ENCODE data around the gene PARD3.

The PARD3 gene

DNA sequence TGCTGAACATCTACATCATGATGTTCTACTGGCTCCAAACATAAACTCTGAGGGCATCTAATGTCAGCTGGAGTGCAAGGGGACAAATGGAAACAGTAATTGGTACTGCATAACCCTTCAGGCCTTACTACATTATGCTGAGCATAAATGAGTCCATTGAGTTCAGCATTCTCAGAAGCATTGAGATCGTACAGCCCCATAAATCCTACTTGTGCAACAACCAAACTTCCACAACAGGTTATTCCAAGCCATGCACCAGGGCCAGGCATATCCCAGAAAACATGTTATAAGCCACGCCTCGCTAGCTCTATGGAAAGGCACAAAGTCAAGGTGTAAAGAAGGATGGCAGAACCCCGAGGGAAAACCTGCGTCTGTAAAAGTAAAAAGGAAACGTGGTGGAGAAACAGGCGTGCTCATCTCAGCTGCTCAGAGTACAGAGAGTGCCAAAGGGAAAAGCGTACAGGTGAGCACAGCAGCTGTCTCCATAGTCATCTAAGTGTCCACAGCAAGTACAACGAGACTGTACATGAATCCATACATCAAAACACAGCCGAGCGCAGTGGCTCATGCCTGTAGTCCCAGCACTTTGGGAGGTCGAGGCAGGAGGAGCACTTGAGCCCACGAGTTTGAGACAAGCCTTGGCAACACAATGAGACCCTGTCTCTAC lies 124.6 kb downstream of the PARD3 start:
- DNase-seq (ENCODE audit: low read depth in 2 of 2), result no peak

DNA sequence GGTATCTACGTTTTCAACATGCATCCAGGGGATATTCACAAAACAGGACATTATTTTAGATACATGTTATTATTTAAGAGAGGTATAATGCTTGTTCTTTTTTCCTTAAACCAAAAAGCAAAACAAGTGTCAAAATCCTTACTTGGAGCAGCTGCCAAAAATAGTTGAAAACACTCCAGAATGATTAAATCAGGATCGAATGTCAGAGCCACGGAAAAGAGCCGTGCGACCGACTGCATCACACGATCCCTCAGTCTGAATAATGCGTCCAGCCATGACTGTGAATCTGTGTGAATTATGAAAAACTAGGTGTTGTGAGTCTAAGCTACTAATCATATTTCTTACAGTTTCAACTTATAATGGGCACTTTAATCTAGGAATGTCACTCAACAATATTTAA lies 126.0 kb downstream of the PARD3 start:
- DNase-seq (ENCODE audit: low read depth in 2 of 2), result no peak

DNA sequence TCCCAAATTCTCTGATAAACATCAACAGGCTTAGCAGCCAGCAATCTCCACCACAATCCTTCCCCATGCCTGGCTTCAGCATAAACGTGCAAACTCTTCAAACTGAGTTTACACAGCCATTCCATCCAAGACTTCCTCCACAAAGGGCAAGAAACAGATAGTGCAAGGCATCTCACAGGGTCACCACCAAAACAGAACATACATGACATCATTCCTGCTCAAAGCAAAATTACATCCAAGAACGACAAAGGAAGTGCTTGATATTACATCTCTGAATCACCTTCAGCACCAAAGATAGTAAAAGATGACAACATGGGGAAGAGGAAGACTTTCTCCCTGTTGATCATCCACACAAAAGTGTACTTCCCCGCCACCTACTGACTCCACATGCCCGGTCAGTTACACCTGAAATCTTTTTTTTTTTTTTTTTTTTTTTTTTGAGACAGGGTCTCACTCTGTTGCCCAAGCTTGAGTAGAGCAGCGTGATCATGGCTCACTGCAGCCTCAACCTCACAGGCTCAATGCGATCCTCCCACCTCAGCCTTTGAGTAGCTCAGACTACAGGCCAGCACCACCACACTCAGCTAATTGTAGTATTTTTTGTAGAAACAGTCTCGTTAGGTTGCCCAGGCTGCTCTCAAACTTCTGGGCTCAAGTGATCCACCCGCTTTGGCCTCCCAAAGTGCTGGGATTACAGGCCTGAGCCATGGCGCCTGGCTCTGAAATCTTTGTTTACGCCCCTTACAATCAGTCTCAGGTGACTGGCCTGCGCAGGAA lies 127.5 kb downstream of the PARD3 start:
- DNase-seq (ENCODE audit: low read depth in 2 of 2), result no peak

DNA sequence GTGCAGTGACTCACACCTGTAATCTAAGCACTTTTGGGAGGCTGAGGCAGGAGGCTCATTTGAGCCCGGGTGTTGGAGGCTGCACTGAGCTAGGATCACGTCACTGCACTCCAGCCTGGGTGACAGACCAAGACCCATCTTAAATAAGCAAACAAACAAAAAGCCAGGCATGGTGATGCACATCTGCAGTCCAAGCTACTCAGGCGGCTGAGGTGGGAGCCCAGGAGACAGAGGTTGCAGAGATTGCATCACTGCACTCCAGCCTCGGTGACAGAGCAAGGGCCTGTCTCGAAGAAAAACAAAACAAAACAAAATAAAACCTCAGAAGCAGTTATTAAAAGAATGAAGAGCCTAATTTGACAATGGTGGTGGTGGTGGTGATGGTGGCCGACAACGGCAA lies 132.5 kb downstream of the PARD3 start:
- DNase-seq (ENCODE audit: low read depth in 2 of 2), result no peak

DNA sequence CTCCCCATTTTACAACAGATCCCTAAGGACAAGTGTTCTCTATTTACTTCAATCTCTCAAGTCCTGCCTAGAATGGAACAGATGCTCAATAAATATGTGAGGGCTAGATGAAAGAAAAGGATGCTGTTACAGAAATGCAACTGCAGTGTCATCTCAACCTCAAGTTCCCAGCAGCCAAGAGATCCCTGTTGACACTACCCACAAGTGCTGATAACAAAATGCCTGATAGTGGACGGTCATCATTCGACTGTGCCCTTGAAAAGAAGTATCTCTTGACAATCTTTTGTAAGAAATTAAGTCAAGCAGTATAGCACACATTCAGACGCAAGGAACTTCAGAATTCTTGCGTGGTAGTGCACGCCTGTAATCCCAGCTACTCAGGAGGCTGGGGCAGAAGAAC lies 133.2 kb downstream of the PARD3 start:
- DNase-seq (ENCODE audit: low read depth in 2 of 2), result no peak

DNA sequence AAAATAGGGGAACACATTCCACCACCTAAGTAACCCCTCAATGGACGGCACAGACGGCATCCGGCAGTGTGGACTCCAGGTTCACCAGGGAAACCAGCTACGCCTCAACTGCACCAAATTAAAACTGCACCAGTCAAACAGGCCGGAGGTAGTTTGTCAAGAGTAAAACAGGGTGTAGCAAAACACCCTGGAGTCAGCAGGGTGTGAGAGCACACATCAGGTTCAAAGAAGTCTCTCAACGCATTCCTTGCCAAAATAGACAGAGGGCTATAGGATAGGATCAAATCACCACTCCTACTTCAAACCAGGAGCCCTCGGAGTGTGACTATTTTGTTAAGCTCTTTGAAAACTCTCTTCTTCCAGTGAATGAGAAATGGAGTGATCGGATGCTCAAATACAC lies 135.9 kb downstream of the PARD3 start:
- no peak for DNase-seq (ENCODE audit: low read depth in 2 of 2)

DNA sequence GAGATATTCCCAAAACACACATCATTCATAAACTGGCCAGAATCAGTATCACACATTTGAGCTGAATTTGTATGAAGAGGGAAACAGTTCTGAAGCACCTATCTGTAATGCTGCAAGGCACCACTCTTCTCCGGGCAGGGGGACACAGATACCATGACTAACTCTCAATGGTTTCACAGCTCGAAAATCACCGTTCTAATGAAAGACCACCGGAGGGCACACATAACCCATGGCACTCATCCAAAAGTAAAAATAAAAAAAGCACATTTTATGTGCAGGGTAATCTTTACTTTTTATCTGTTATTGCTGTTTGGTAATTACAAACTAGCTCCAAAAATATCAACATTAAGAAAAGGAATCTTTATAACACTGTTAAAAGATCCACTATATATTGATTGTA lies 137.5 kb downstream of the PARD3 start:
- no peak for DNase-seq (ENCODE audit: low read depth in 2 of 2)

DNA sequence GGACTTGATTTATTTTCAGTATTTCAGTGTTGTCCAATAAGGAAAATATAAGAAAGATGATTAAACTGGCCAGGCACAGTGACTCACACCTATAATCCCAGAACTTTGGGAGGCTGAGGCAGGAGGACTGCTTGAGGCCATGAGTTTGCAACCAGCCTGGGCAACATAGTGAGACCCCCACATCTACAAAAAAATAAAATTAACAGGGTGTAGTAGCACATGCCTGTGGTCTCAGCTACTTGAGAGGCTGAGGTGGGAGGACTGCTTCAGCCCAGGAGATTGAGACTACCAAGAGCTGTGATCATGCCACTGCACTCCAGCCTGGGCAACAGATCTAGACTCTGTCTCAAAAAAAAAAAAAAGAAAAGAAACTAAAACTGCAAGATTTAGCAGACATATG lies 138.0 kb downstream of the PARD3 start:
- DNase-seq (ENCODE audit: low read depth in 2 of 2), result no peak

DNA sequence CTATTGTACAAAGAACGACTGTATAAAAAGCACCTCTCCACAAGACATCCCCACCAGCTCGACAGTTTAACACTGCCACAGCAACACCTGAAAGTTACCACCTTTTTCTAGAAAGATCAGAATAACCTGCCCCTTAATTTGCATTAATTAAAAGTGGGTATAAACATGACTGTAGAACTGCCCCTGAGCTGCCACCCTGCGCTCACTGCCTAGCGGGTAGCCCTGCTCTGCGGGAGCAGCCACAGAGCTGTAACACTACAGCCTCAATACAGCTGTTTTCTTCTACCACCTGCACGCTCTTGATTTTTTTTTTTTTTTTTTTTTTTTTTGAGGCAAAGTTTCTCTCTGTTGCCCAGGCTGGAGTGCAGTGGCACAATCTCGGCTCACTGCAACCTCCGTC lies 140.9 kb downstream of the PARD3 start:
- DNase-seq (ENCODE audit: low read depth in 2 of 2), result no peak

DNA sequence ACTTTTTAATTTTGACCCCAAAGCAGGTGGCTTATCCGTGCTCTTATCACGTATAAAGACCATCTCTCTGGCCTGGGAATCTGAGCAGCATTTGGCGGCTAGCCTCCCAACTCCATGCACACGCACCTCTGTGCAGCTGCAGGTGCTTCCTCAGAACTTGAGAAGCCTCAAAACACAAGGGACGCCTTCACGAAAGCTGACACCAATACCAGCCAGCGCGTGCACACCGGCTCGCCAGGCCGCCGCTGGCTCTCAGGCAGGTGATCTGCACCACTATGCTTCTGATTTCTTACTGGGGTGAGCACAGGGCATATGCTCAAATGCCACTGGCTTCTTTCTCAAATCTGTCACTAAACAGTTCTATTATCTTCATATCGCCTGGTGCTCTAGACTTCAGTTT lies 145.0 kb downstream of the PARD3 start:
- no peak for DNase-seq (ENCODE audit: low read depth in 2 of 2)

DNA sequence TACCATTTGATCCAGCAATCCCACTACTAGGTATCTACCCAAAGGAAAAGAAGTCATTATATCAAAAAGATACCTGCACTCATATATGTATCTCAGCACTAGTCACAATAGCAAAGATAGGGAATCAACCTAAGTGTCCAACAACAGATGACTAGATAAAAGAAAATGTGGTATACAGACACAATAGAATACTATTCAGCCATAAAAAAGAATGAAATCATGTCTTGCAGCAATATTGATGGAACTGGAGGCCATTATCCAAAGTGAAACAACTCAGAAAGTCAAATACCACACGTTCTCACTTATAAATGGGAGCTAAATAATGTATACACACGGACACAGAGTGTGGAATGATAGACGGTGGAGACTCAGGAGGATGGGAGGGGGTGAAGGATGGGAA lies 146.0 kb downstream of the PARD3 start:
- no peak for DNase-seq (ENCODE audit: low read depth in 2 of 2)

DNA sequence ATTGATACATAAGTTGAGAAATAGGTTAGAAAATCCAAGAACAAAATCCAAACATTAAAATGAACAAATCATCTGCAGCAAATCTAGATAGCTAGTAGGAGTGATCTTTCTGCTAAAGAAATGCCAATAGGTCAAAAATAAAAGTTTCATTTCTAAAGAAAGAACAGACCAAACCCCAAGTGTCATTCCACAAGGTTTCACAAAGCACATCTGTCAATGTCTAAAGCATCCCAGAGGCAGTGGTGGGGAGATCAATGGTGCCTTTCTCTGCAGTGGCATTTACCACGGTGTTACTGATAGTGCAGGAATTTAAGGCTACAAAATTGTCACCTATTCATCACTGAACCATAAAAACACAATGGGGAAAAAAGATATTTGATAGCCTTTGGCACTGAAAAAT lies 147.9 kb downstream of the PARD3 start:
- DNase-seq (ENCODE audit: low read depth in 2 of 2), result no peak

DNA sequence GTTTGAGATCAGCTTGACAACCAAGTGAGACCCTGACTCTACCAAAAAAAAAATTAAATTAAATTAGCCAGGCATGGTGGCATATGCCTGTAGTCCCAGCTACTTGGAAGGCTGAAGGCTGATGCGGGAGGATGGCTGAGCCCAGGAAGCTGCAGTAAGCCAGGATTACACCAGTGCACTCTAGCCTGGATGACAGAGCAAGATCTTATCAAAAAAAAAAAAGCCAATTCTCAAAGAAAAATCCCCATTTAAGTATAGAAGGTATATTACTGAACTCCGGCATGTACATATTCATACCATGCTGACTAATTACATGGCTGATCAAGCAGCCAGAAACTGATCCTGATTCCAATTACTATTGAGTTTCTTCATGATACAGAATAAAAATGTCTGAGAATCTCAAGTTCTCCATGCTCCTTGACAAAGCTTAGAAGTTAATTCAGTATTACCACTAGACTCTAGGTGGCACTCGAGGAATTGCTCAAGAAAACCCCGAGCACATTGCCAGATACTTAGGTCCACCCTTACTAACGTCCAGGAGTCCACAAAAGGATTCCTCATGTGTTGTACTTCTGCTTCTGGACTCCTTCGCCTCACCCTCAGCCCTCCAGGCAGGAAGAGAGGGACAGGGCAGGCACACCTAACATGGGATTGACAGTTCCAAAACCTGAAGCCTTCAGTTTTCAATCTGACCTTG lies 148.9 kb downstream of the PARD3 start:
- DNase-seq (ENCODE audit: low read depth in 2 of 2), result no peak

DNA sequence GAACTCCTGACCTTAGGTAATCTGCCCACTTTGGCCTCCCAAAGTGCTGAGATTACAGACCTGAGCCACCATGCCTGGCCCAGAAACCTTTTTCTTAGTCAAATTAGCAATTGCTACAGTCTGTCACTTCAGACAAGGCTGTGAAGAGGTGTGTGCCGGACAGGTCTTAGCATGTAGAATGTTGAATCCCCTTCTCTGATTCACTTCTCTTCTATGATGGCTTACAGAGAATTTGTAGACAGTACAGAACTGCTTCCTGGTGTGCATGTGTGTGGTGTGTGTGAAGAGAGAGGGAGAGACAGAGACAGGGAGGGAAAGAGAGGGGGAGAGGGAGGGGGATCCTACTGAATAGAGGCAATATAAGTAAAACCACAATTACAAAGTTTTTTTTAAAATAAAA lies 150.4 kb downstream of the PARD3 start:
- DNase-seq (ENCODE audit: low read depth in 2 of 2), result no peak

DNA sequence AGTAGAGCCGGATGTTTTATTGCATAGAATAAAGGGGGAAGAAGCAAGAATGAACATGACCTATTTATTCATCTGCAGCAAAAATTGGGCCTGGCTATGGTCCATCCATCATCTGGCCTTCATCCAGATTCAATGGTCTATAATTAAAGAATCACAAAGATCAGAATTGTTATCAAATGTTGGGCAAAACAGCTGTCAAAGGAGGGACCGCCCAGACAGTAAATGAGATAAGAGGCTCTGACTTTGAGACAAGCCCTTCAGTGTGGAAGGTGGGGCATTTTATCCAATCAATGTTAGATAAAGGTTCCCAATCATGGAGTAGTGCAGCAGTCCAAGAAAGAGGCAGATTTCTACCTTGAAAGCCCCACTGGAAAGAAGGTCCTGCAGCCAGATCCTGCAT lies 153.5 kb downstream of the PARD3 start:
- DNase-seq (ENCODE audit: low read depth in 2 of 2), result no peak

DNA sequence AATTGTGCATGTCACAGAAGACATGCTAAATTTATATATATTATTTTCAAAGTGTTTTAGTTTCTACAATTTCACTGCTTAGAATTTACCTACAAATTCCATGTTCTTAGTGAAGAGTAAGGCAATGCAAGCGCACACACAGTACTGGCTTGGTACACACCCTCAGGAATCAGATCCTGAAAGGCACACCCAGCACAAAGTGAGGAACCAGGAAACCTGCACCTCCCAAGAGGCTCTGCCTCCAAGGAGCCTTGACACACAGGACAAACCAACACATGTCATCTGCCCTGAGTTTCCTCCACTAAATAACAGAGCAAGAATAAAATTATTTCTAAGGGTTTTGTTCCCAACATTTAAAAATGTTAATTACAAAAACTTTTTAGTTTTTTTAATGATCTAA lies 156.2 kb downstream of the PARD3 start:
- DNase-seq (ENCODE audit: low read depth in 2 of 2), result no peak

DNA sequence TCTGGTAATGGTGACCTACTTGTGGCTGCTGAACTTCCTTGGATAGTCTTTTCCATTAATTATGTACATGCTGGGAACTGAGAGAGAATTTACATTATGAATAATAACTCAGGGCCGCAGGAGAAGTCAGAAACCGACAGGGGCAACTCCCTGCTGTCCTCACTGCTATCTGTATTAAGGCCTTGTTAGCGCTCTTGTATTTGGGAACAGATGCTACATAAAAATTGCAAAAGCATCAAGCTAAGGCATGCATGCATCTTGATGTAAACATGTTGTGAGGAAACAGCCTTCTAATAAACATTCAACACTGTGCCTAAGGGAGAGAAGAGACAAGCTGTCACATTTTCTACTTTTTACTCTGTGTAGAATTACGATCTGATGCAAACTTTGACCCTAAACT lies 158.4 kb downstream of the PARD3 start:
- DNase-seq (ENCODE audit: low read depth in 2 of 2), result no peak

DNA sequence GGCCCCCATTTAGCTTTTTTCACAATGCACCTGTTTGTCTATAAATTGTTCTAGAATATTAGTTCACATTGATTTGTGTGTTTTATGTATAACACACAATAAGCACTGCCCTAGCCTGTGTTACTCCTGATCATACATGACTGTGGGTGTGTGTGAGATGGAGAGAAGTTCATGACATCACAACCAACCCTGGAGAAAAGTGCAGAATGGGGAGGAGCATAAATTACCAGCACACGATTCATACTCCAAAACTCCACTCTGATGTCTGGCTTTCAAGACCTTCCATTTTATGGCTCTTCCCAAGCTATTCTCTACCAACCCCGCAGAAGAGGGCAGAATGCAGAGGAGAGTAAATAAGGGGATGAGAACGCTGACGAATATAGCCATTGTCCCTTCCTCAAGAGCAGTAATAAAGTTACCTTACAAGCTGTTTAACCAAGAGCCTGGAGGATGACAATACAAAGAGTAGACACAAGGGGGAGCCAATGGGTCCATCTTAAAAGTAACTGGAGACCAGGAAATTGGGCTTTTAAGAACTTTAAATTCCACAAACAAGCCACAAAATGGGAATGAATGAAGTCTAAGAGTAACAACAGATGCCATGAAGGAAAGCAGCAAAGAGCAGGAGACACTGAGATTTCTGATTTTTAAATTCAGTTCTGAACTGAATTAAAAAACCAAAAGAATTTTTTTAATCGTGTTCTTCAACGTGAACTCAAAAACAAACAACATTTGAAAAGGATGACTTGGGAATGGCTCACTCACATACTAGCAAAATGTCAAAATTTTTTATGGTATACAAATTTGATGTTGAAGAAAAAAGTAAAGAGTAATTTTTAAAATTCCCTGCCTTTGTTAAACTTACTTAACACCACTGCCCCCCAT lies 159.6 kb downstream of the PARD3 start:
- DNase-seq (ENCODE audit: low read depth in 2 of 2), result no peak

DNA sequence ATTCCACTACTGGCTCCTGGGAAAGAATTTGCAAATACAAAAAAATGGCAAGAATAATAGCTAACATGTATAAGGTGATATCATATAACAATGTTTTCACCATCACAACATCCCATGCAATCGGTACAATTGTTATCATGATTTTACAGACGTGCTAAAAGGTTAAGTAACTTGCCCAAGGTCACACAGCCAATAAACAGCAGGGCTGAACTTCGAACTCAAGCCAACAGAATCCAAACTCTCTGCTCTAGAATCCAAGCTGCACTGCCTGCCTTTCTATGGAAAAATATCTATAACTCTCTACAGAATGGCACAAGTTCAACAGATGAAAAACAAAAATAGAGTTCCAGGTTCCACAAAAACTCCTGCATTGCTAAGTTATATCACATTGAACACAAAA lies 160.9 kb downstream of the PARD3 start:
- no peak for DNase-seq (ENCODE audit: low read depth in 2 of 2)

DNA sequence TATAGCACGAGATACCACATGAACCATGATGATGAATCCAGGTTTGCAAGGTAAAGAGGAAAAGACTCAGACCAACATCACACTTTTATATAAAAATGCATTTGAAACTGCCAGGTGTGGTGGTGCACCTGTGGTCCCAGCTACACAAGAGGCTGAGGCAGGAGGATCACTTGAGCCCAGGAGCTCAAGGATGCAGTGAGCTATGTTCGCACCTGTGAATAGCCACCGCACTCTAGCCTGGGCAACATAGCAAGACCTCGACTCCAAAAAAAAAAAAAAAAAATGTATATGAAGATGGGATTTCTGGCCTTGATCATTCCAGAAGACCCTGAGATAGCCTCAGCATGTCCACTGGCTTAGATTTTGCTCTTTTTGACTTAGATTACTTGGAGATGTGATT lies 161.6 kb downstream of the PARD3 start:
- no peak for DNase-seq (ENCODE audit: low read depth in 2 of 2)

DNA sequence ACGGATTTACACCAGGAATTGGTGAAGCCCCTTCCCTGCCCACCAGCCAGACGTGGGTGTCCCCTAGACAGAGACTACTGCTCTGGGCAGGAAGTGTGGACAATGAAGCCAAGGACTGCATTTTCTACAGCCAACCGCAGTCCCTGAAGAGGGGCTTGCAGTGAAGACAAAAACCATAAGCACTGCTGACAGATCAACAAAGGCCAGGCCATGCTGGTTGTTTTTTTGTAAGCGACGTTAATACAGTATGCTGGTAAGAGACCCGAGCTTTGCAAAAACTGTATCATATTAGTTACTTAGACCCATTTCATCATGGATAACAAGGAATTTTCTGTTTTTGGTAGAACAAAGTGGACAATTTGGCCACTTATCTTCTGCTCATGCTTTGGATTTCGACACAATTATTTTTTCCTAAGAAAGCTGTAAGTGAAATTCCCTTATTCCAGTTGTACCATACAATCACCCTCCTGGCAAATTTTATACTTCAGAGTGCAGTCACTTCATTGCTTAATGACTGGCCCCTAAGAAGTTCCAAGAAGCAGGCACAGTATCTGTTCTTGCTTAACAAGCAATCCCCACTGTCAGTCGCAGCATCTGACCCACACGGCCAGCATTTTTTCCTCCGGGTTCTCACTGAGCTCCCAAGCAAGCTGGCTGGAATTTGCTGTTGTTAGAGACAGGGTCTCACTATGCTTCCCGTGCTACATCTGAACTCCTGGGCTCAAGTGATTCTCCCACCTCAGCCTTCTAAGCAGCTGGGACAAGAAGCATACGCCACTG lies 163.5 kb downstream of the PARD3 start:
- DNase-seq (ENCODE audit: low read depth in 2 of 2), result no peak

All from stimulated activated CD4-positive, alpha-beta T cell treated with anti-CD3 and anti-CD28 coated beads, Interleukin-1b, Interleukin-23, amount 100 ng/mL, for 1 hour (primary cell).